Effector memory CD4-positive, alpha-beta T cell (primary cell): Measurements from ENCODE around the gene EPHX1.
"Not testable (repeated sequence)": the region's sequence is repeated elsewhere in the genome, so short reads cannot be mapped to it uniquely, and the experiment has no call there.

Source experiments
- DNase-seq, 3 donors: peaks; one replicate each; pipeline ENCODE4 v3.0.0-alpha.2; 2020
- H3K27ac ChIP-seq: 2 replicates; pipeline ENCODE4 v1.7.0; 2013; ENCODE audit warnings: mild to moderate bottlenecking, low read length, moderate library complexity; ENCODE audit not compliant: insufficient read depth, poor library complexity, severe bottlenecking
- H3K27me3 ChIP-seq: replicated peaks from 2 replicates; pipeline ENCODE4 v1.7.0; 2013; ENCODE audit warnings: mild to moderate bottlenecking, low read length; ENCODE audit not compliant: insufficient read depth, control insufficient read depth, poor library complexity, severe bottlenecking
- H3K36me3 ChIP-seq: 2 replicates; pipeline ENCODE4 v1.7.0; 2013; ENCODE audit warnings: mild to moderate bottlenecking, low read length, moderate library complexity; ENCODE audit not compliant: control insufficient read depth, insufficient read depth
- H3K4me1 ChIP-seq: 2 replicates; pipeline ENCODE4 v1.7.0; 2013; ENCODE audit warnings: low read length, mild to moderate bottlenecking; ENCODE audit not compliant: control insufficient read depth, insufficient read depth, poor library complexity, severe bottlenecking
- H3K4me3 ChIP-seq: 2 replicates; pipeline ENCODE4 v1.7.0; 2013; ENCODE audit warnings: low read length, low read depth, mild to moderate bottlenecking; ENCODE audit not compliant: insufficient read depth, poor library complexity, severe bottlenecking
- H3K9me3 ChIP-seq: 2 replicates; pipeline ENCODE4 v1.7.0; 2013; ENCODE audit warnings: mild to moderate bottlenecking, low read length, moderate library complexity; ENCODE audit not compliant: control insufficient read depth

The EPHX1 gene

DNA sequence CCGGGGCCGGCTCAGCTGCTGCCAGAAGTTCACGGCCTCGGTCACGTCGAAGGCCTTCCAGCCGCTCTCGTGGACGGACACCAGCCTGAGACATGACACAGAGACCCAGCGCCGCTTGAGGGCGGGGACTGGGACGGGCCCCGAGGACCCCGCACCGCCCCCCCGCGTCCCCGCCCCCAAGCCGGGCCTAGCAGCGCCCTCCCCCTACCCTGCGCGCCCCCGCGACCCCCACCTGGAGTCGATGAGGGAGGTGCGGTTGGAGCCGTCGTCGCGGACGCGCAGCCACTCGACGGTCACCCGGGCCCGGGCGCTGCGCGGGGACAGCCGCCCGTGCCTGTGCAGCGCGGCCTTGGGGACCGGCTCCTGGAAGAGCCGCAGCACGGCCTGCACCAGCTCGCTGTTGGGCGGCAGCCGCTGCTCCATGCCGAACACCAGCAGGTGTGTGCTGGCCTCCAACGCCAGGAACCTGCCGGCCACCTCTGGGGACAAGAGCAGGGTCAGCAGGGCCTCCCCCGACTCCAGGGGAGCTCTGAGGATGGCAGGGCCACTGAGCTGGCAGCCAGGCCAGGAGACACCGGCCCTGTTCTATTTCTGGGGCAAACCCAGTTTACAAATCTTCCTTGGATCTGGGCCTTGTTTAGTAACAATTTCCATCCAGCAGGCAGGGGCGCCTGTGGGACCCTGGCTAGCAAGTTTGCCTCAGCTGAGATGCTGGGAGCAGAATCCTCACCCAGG is 77.8 kb downstream of the EPHX1 start:
- H3K4me3 ChIP-seq, H3K27me3 ChIP-seq, H3K9me3 ChIP-seq, H3K36me3 ChIP-seq, H3K4me1 ChIP-seq, H3K27ac ChIP-seq, DNase-seq: not testable (repeated sequence)

DNA sequence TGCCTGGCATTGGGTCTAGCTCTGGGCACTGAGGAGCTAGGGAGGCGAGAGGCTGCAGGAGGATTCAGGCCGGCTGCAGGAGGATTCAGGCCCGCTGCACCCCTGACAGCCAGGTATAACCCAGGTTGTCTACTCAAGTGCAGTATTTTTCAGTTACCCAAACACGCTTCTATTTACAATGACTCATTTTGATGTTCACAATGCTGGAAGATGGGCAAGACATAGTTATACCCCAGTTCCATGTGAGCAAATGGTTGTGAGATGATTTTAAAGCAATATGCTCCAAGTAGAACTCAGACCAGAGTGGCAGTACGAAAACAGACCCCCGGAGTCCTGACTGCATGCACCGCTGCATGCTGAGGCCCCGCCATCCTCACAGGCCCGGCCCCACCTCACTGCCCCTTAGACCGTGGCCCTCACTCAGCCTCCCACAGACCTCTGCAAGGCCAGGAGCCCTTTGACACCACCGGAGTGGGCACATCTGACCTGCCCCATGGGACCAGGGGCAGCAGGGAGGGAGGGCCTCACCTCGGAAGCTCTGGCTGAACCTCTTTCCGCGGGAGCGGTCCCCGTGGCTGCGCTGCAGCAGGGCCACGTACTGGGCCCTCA is 78.5 kb downstream of the EPHX1 start:
- peaks cover 5% of the 10 kb centered on the region for H3K4me1 ChIP-seq
- no peak for DNase-seq
- H3K27me3 ChIP-seq: no peaks in the 10 kb centered on the region
- no peaks in the 10 kb centered on the region for H3K36me3 ChIP-seq
- no peaks in the 10 kb centered on the region for H3K9me3 ChIP-seq
- H3K27ac ChIP-seq: no peak overlapping the region
- H3K4me3 ChIP-seq: no peak overlapping the region

DNA sequence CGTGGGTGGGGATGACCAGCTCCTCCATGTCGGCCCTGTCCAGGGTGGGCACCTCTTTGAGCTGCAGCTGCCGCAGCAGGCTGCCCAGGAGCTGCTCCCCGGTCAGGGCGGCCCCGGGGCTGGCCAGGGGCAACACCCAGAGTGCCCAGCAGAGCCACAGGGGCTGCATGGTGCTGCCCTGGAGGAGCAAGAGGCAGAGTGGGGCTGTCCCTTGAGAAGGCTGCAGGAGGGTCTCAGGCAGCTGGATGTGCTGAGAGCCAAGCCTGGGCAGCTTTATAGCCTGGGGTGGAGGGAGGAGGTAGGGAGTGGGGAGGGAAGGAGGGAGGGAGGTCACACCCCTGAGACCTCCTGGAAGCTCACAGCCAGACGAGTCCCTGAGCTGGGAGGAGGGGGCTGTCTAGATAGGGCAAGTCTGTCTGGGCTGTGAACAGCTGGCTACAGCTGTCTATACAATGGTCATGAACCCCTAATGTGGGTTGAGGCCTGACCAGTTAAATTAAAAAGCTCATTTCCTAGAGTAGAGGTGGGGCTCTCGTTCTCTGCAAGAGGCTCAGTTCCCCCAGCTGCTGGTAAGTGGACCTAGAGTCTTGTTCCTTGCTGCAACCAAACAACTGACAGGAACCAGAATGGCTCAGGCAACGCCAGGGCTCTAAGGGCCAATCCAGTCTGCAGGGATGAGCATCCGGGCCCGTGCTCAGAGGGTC is 79.1 kb downstream of the EPHX1 start, which contains the start of gene LEFTY1:
Gene LEFTY1, minus strand, starts transcription at position 249 of the 704 bp plus-strand sequence. Its CDS starts 80 bp downstream, at position 169.
- DNase-seq: no peak
- Histone ChIP-seq H3K9me3 (no peaks in the 10 kb centered on the region), H3K4me3 (no peak within 1 kb of the TSS), H3K27me3 (no peaks in the 10 kb centered on the region), H3K36me3 (no peaks in the 10 kb centered on the region), H3K4me1 (no peaks in the 10 kb centered on the region), H3K27ac (no peak within 1 kb of the TSS)

DNA sequence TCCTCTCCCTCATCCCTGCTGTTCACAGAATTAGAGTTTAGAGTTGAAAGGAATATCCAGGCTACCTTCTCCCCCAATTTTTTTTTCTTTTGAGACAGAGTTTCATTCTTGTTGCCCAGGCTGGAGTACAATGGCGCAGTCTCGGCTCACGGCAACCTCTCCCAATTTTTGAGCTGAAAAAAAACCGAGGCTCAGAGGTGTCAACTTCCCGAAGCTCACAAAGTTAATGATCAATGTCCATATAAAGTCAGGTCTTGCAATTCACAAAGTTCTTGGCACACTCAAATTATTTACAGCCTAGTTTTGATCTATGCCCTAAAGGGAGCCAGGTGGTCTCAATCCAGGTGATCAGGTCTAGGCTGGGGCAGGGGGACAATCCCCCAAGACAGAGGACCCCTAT is 79.8 kb downstream of the EPHX1 start:
- no peak for DNase-seq
- no peak overlapping the region for H3K27ac ChIP-seq
- no peaks in the 10 kb centered on the region for H3K9me3 ChIP-seq
- H3K4me3 ChIP-seq: no peak overlapping the region
- H3K4me1 ChIP-seq: no peaks in the 10 kb centered on the region
- H3K27me3 ChIP-seq: no peaks in the 10 kb centered on the region
- no peaks in the 10 kb centered on the region for H3K36me3 ChIP-seq

DNA sequence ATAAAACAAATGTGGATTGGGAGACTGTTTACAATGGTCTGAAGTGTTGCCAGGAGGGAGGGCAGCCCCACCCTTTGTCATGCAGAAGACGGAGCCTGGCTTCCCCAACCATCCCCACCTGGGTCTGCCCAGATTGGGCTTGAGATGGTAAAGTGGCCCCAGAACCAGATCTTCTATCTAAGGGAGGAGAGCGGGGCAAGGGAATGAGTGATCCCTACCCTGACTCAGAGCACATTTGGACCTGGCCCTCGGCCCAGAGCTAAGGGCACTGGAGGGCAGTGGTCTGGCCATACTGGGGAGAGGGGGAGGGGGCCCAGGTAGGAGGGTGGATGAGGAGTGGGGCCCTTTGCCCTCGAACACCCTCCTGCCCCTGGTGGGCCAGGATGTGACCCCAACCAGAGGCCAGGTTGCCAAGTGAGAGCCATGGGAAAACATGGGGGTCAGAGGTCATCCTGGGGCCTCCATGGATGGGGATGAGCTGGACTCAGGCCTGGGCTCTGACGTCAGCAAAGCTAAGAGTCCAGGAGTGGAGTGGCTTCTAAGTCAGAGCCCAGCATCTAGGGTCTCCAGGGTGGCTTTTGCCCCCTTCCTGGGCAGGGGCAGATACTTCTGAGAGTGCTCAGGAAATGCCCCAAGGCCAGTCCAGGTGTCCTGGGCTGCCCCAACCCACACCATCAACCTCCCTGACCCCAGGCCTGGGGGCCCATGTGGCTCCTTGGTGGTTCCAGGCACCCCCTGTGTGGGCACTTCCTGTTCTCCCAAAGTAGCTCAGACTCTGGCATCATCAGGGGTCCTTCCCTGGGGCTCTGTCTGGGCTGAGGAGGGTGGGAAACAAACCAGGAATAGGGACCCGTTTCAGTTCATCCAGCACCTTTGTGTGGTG is 80.7 kb downstream of the EPHX1 start:
- no peak overlapping the region for H3K27ac ChIP-seq
- H3K27me3 ChIP-seq: no peaks in the 10 kb centered on the region
- DNase-seq: no peak
- no peaks in the 10 kb centered on the region for H3K9me3 ChIP-seq
- H3K4me1 ChIP-seq: no peaks in the 10 kb centered on the region
- H3K4me3 ChIP-seq: no peak overlapping the region
- no peaks in the 10 kb centered on the region for H3K36me3 ChIP-seq

DNA sequence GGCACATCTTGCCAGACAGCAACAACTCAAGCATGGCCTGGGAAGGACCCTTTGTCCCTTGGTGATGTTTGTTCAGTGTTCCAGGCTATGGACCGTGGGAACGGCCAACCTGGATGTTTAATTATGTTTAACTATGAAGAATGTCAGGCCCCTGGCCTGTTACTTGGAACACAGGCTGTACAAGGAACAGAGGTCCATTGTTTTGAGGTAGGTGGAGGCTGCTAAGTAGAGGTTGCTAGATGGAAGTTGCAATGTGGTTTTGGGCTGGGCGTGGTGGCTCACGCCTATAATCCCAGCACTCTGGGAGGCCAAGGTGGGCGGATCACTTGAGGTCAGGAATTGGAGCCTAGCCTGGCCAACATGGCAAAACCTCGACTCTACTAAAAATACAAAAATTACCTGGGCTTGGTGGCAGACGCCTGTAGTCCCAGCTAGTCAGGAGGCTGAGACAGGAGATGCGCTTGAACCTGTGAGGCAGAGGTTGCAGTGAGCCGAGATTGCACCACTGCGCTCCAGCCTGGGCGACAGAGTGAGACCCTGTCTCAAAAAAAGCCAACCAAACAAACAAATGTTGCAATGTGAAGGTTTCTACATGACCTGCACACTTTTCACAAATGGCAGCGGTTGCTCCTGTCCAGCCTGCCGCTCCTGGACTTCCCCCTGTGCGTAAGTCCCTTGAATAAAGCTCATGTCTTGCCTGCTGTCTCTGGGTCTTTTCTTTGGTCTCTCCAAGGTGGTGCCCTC is 81.5 kb downstream of the EPHX1 start:
- DNase-seq: no peak
- no peaks in the 10 kb centered on the region for H3K36me3 ChIP-seq
- peaks cover 6% of the 10 kb centered on the region for H3K4me1 ChIP-seq
- no peak overlapping the region for H3K27ac ChIP-seq
- H3K27me3 ChIP-seq: no peaks in the 10 kb centered on the region
- no peaks in the 10 kb centered on the region for H3K9me3 ChIP-seq
- H3K4me3 ChIP-seq: no peak overlapping the region

DNA sequence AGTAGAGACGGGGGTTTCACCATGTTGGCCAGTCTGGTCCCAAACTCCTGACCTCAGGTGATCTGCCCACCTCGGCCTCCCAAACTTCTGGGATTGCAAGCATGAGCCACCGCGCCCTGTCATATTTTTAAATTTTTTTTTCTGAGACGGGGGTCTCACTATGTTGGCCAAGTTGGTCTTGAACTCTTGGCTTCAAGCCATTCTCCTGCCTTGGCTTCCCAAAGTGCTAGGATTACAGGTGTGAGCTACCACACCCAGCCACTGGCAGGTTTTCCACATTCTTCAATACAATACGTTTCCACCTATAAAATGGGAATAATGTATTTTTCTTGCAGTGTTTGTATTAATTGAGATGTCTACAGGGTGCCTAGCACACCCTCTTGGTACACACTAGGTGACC is 82.4 kb downstream of the EPHX1 start:
- Histone ChIP-seq H3K36me3 (no peaks in the 10 kb centered on the region), H3K27me3 (no peaks in the 10 kb centered on the region), H3K4me1 (peaks cover 13% of the 10 kb centered on the region), H3K27ac (no peak overlapping the region), H3K9me3 (no peaks in the 10 kb centered on the region), H3K4me3 (no peak overlapping the region)
- DNase-seq: no peak
